ENCODE data around the gene PDHB. TPM values are rescaled to one million over a fixed set of nuclear protein-coding genes. Genes with fewer than 3 reads are reported as not detected.

The PDHB gene
- total and polyA plus RNA-seq, 2 of the 13 experiments (the other 11 are each of a cell fraction or from before 2014, with no cell fraction given), result 108 to 153 TPM

DNA sequence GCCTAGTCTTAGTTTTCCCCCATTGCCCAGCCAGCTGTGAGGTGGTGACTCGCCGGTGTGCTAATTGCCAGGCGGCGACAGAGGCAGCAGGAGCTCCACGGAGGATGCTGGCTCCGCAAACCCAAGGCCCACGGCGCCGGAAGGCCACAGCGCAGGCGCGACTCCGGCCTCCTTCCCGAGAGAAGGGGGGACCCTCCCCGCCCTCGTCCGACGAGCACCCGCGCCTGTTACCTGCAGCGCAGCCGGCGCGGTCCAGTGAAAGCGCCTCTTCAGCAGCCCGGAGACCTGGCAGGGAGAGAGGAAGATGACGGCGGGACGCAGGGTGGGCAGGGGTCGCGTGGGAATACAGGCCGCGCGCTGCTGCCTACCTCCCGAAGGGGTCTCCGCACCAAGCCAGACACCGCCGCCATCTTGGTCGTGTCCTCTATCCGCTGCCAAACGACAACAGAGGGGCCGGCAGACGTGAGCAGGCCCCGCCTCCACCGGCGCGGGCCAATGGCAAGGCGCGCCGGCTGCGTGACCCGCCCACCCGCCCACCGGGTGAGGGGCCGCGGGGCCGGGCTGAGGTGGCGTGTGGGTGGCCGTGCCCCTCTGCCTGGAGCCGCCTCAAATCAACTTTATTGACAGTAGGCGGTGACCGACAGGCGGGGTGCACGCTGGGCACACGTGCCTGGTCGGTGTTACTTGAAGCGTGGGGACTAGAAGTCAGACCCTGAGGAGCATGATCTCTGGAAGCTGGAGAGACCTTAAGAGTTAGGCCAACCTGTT lies at the start of gene PDHB (continued):
- TF ChIP-seq, protein P1, sequence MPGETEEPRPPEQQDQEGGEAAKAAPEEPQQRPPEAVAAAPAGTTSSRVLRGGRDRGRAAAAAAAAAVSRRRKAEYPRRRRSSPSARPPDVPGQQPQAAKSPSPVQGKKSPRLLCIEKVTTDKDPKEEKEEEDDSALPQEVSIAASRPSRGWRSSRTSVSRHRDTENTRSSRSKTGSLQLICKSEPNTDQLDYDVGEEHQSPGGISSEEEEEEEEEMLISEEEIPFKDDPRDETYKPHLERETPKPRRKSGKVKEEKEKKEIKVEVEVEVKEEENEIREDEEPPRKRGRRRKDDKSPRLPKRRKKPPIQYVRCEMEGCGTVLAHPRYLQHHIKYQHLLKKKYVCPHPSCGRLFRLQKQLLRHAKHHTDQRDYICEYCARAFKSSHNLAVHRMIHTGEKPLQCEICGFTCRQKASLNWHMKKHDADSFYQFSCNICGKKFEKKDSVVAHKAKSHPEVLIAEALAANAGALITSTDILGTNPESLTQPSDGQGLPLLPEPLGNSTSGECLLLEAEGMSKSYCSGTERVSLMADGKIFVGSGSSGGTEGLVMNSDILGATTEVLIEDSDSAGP (CRISPR knock-in tag; IDR thresholded peaks at IDR 0.05; ENCODE audit: borderline replicate concordance), result peak; percentile 92
- TF ChIP-seq MYC (CRISPR knock-in tag; IDR thresholded peaks at IDR 0.05; ENCODE audit: borderline replicate concordance) (peak; percentile 82), FOXJ3 (CRISPR knock-in tag; IDR thresholded peaks at IDR 0.05; ENCODE audit: borderline replicate concordance) (peak; percentile 63; the same call in 1 of the 2 replicates), SUZ12 (IDR thresholded peaks at IDR 0.05; ENCODE audit: low read depth, low read length) (no peak), ZFP36 (IDR thresholded peaks at IDR 0.05; ENCODE audit: borderline replicate concordance, low read depth, low read length, partially characterized antibody) (no peak), ZNF260 (CRISPR knock-in tag; IDR thresholded peaks at IDR 0.05; ENCODE audit: borderline replicate concordance, low read depth) (no peak), POGZ (CRISPR knock-in tag; IDR thresholded peaks at IDR 0.05) (peak; percentile 80), AGO2 (optimal IDR thresholded peaks at IDR 0.05; ENCODE audit: low read depth, low read length) (peak; percentile 92), ZFYVE20 (CRISPR knock-in tag; IDR thresholded peaks at IDR 0.05; ENCODE audit: borderline replicate concordance, low read depth) (0 out of 2 replicates have a peak, but pooled peaks have one; percentile 36), ZNF776 (CRISPR knock-in tag; IDR thresholded peaks at IDR 0.05) (peak; percentile 81), ZNF772 (CRISPR knock-in tag; IDR thresholded peaks at IDR 0.05) (peak; percentile 94), ZNF33A (CRISPR knock-in tag; IDR thresholded peaks at IDR 0.05; ENCODE audit: borderline replicate concordance) (no peak), ZNF205 (CRISPR knock-in tag; IDR thresholded peaks at IDR 0.05) (peak; percentile 58; the same call in 1 of the 2 replicates), ARID5B (CRISPR knock-in tag; IDR thresholded peaks at IDR 0.05) (peak; percentile 68), EZH2 (conservative IDR thresholded peaks at IDR 0.05; ENCODE audit: low read depth, low read length) (no peak), ZFP36L2 (CRISPR knock-in tag; IDR thresholded peaks at IDR 0.05) (no peak; the same call in 1 of the 2 replicates), TSC22D2 (CRISPR knock-in tag; IDR thresholded peaks at IDR 0.05; ENCODE audit: borderline replicate concordance) (peak; percentile 79)
- TF ChIP-seq, protein P2, sequence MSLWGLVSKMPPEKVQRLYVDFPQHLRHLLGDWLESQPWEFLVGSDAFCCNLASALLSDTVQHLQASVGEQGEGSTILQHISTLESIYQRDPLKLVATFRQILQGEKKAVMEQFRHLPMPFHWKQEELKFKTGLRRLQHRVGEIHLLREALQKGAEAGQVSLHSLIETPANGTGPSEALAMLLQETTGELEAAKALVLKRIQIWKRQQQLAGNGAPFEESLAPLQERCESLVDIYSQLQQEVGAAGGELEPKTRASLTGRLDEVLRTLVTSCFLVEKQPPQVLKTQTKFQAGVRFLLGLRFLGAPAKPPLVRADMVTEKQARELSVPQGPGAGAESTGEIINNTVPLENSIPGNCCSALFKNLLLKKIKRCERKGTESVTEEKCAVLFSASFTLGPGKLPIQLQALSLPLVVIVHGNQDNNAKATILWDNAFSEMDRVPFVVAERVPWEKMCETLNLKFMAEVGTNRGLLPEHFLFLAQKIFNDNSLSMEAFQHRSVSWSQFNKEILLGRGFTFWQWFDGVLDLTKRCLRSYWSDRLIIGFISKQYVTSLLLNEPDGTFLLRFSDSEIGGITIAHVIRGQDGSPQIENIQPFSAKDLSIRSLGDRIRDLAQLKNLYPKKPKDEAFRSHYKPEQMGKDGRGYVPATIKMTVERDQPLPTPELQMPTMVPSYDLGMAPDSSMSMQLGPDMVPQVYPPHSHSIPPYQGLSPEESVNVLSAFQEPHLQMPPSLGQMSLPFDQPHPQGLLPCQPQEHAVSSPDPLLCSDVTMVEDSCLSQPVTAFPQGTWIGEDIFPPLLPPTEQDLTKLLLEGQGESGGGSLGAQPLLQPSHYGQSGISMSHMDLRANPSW (CRISPR knock-in tag; IDR thresholded peaks at IDR 0.05; ENCODE audit: borderline replicate concordance), result no peak
- TF ChIP-seq, protein P3, sequence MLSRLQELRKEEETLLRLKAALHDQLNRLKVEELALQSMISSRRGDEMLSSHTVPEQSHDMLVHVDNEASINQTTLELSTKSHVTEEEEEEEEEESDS (CRISPR knock-in tag; IDR thresholded peaks at IDR 0.05; ENCODE audit: borderline replicate concordance), result 0 out of 2 replicates have a peak, but pooled peaks have one; percentile 36

All from HepG2 (cell line).